ENCODE measurements around the gene IL12RB2. TPM values are rescaled to one million over a fixed set of nuclear protein-coding genes. Genes with fewer than 3 reads are reported as not detected.

Gene IL12RB2
- total and polyA plus RNA-seq, 2 of the 13 experiments (the other 11 are each of a cell fraction or from before 2014, with no cell fraction given), result not detected

GRCh38 chr1:67399199-67399993 lies 91.7 kb downstream of the IL12RB2 start:
- in situ Hi-C loops (cut with HindIII; ENCODE audit: extremely low pct_ligation_motif_present, low pct_unique_long_range_greater_than_20kb) (no loop called here), intact Hi-C loops (cut with micrococcal nuclease; ENCODE audit: unreplicated experiment) (no loop called here)
- WGBS (ENCODE audit: low lambda C conversion rate), result 60% methylated on average over 7 of the region's 7 CpGs
- no peak overlapping the region for H3K4me2 ChIP-seq (ENCODE audit: low read depth, low read length)
- CTCF ChIA-PET (ENCODE audit: low intra/inter-chr PET ratio, low total read pairs), result no interaction called here
- POLR2A ChIA-PET, result interaction anchor here (1.1 kb wide), 1 partner anchor 29 kb away, joined by 7 read pairs; no protein-coding TSS in a partner anchor
- H3K79me2 ChIP-seq (ENCODE audit: insufficient read depth, low read length), result no peaks in the 10 kb centered on the region
- DNase-seq (ENCODE audit: low spot score) (no peak), ATAC-seq (no peak), FAIRE-seq (no peak)
- H4K20me1 ChIP-seq (ENCODE audit: insufficient read depth, low read length), result no peaks in the 10 kb centered on the region
- no peaks in the 10 kb centered on the region for H3K27me3 ChIP-seq (ENCODE audit: control insufficient read depth in 1 of 2, insufficient read depth in 2 of 2, low read length in 2 of 2)
- H3K9ac ChIP-seq (ENCODE audit: insufficient read depth, low read depth, low read length), result no peak overlapping the region
- no peak overlapping the region for H2AFZ ChIP-seq (ENCODE audit: low read length)
- H3K27ac ChIP-seq (ENCODE audit: extremely low read length, insufficient read depth, low read length), result no peak overlapping the region
- TF ChIP-seq NONO (IDR thresholded peaks at IDR 0.05), result no peak
- TF ChIP-seq NONO (CRISPR knock-in tag; conservative IDR thresholded peaks at IDR 0.05), result no peak
- TF ChIP-seq, protein P1, sequence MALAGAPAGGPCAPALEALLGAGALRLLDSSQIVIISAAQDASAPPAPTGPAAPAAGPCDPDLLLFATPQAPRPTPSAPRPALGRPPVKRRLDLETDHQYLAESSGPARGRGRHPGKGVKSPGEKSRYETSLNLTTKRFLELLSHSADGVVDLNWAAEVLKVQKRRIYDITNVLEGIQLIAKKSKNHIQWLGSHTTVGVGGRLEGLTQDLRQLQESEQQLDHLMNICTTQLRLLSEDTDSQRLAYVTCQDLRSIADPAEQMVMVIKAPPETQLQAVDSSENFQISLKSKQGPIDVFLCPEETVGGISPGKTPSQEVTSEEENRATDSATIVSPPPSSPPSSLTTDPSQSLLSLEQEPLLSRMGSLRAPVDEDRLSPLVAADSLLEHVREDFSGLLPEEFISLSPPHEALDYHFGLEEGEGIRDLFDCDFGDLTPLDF (CRISPR knock-in tag; IDR thresholded peaks at IDR 0.05), result no peak
- TF ChIP-seq PLRG1 (conservative IDR thresholded peaks at IDR 0.05), result no peak
- no peak for TF ChIP-seq KLF15 (CRISPR knock-in tag; IDR thresholded peaks at IDR 0.05; ENCODE audit: borderline replicate concordance)
- TF ChIP-seq ZNF562 (CRISPR knock-in tag; IDR thresholded peaks at IDR 0.05; ENCODE audit: borderline replicate concordance), result no peak
- no peak for TF ChIP-seq TEAD2 (CRISPR knock-in tag; IDR thresholded peaks at IDR 0.05)
- no peak for TF ChIP-seq FIP1L1 (IDR thresholded peaks at IDR 0.05; ENCODE audit: borderline replicate concordance, insufficient read depth, low read depth, low read length)
- no peak for TF ChIP-seq RNF219 (CRISPR knock-in tag; IDR thresholded peaks at IDR 0.05)
- no peak for TF ChIP-seq ZSCAN21 (CRISPR knock-in tag; IDR thresholded peaks at IDR 0.05; ENCODE audit: borderline replicate concordance)
- no peak for TF ChIP-seq ZNF781 (CRISPR knock-in tag; IDR thresholded peaks at IDR 0.05; ENCODE audit: borderline replicate concordance, not compliant biosample characterization)
- TF ChIP-seq ZNF460 (CRISPR knock-in tag; IDR thresholded peaks at IDR 0.05; ENCODE audit: borderline replicate concordance), result no peak
- TF ChIP-seq REXO4 (CRISPR knock-in tag; IDR thresholded peaks at IDR 0.05; ENCODE audit: borderline replicate concordance), result no peak
- TF ChIP-seq ZNF367 (CRISPR knock-in tag; IDR thresholded peaks at IDR 0.05; ENCODE audit: borderline replicate concordance), result no peak
- TF ChIP-seq ADNP (CRISPR knock-in tag; IDR thresholded peaks at IDR 0.05), result no peak
- no peaks in the 10 kb centered on the region for H3K36me3 ChIP-seq (replicated peaks in 1 of 2; ENCODE audit: control insufficient read depth in 1 of 2, insufficient read depth in 2 of 2, low read length in 2 of 2)
- BruUV-seq (replicated peaks), result no TSS peak
- no peaks in the 10 kb centered on the region for H3K4me1 ChIP-seq (ENCODE audit: insufficient read depth, low read length)
- H3K4me3 ChIP-seq (replicated peaks in 1 of 3; ENCODE audit: insufficient read depth in 1 of 3, low read depth in 2 of 3, low read length in 3 of 3), result no peak overlapping the region
- H3K9me3 ChIP-seq (ENCODE audit: low read length), result no peaks in the 10 kb centered on the region
